DMS79 treated with DMSO at 0.1 percent for 48 hours (cell line): ENCODE results near the gene WASF3.

Experiments used
- DNase-seq: peaks from one replicate; lab custom pipeline; 2025; lab: John Stamatoyannopoulos, UW

WASF3 gene

DNA sequence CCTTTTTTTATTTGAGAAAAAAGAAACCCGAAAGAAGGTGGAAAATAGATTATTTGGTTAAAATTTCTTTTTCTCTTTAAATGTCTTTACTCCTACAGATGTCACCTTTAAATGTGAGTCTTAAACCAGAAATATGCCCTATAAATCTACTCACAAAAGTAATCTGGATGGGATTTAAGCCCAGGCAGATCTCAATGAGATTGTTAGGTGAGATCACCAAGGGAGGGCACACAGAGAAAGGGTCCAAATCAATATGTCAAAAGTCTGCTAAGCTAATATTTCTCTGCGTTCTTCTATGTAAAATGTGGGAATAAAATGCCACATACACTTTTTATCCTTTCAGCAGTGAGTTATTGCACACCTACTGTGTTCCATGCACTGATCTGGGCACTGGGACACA lies 32.9 kb downstream of the WASF3 start:
- no peak for DNase-seq

- DNase-seq, result no peak
Measured at GRCh38 chr13:26590951-26591350, 33.5 kb downstream of the WASF3 start.

DNA sequence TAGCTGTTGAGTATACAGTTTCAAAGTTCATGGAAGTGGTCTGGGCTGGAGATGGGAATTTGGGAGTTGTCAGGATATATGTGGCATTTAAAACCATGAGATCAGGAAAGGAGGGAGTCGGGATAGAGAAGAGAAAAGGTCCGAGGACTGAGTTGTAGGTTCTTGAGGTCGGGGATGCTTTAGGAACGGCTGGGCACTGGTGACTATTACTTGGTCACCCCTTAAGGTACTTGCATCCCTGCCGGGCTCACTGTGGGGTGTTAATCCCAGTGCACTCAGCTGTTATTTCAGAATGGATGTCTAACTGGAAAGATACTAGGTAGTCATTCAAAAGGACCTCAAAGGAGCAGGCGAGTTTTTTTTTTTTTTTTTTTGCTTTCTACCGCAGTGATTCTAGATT lies 34.2 kb downstream of the WASF3 start:
- DNase-seq, result no peak

GRCh38 chr13:26593661-26594060 lies 36.2 kb downstream of the WASF3 start:
- no peak for DNase-seq

DNA sequence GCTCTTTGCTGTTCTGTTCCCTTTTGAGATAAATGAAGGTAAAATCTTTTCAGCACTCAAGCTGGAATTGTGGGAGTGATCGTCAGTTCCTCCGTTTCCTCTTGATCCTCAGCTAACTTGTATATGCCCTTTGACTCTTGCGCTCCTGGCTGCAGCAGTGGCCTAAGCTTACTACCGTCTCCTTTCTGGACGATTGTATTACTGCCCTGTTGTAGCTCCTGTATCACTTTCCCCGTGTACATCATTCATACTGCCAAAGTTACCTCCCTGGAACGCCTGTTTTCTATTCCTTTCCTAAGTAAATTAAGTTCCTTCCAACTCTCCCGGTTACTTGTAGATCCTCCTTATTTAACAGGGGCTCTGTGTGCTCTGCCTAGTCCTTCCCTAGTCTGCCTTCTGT lies 36.9 kb downstream of the WASF3 start:
- DNase-seq, result no peak

- DNase-seq, result no peak
Measured at GRCh38 chr13:26596458-26596857, 39.0 kb downstream of the WASF3 start.

GRCh38 chr13:26599403-26599802 lies 41.9 kb downstream of the WASF3 start:
- no peak for DNase-seq

GRCh38 chr13:26599860-26600259 lies 42.4 kb downstream of the WASF3 start:
- no peak for DNase-seq

GRCh38 chr13:26600343-26600742 lies 42.9 kb downstream of the WASF3 start:
- no peak for DNase-seq

GRCh38 chr13:26601669-26602068 lies 44.2 kb downstream of the WASF3 start:
- DNase-seq, result no peak

DNA sequence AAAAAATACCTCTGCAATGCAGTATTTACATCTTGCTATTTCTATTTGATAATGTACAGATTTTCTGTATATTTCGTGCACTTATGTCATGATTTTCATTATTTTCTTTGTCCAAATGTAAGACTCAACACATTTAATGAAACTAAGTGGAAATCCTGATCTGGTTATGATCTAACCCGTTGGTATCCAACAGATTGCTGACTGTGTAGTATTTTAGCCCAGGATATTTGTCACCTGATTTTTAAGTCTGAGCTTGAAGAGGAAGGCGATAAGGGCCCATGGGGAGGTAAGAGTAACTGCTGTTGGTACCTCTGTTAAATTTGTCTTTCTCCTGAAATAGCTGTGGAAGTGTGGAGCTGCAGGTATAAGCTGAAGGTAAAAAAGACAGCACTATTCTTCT lies 45.3 kb downstream of the WASF3 start:
- DNase-seq, result no peak

- DNase-seq, result no peak
Measured at GRCh38 chr13:26604784-26605545, 47.5 kb downstream of the WASF3 start.

GRCh38 chr13:26605845-26606244 lies 48.4 kb downstream of the WASF3 start:
- no peak for DNase-seq

GRCh38 chr13:26606631-26607030 lies 49.1 kb downstream of the WASF3 start:
- no peak for DNase-seq

GRCh38 chr13:26614721-26615120 lies 57.2 kb downstream of the WASF3 start:
- DNase-seq, result no peak

DNA sequence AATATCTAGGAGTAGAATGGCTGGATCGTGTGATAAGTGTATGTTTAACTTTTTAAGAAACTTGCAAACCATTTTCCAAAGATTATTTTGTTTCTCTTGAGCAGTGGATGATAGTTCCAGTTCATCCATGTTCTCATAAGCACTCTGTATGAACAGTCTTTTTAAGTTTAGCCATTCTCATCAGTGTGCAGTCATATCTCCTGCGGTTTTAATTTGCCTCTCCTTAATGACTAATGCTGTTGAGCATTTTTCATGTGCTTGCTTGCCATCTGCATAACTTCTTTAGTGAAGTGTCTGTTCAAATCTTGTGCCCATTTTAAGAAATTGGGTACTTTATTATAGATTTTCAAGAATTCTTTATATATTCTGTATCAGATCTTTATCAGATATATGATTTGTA lies 58.6 kb downstream of the WASF3 start:
- DNase-seq, result no peak

- DNase-seq, result no peak
Measured at GRCh38 chr13:26618726-26619125, 61.2 kb downstream of the WASF3 start.

- DNase-seq, result no peak
Measured at GRCh38 chr13:26619358-26619757, 61.9 kb downstream of the WASF3 start.

GRCh38 chr13:26621731-26622401 lies 64.4 kb downstream of the WASF3 start:
- no peak for DNase-seq

- DNase-seq, result no peak
Measured at GRCh38 chr13:26623125-26623524, 65.6 kb downstream of the WASF3 start.

DNA sequence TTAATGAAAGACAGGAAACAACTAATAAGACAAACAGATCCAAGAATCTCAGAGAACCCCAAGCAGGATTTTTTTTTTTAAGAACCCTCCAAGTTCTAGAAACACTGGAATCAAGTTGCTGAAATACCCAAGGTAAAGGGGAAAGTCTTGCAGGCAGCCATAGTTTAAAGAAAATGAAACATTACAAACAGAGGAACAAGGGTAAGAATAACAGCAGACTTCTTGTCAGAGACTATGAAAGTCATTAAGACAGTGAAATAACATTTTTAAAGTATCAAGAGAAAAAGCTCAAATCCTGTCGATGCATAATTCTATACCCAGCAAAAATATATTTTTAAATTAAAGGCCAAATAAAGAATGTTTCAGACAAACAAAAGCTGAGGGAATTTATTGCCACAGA lies 67.1 kb downstream of the WASF3 start:
- no peak for DNase-seq

DNA sequence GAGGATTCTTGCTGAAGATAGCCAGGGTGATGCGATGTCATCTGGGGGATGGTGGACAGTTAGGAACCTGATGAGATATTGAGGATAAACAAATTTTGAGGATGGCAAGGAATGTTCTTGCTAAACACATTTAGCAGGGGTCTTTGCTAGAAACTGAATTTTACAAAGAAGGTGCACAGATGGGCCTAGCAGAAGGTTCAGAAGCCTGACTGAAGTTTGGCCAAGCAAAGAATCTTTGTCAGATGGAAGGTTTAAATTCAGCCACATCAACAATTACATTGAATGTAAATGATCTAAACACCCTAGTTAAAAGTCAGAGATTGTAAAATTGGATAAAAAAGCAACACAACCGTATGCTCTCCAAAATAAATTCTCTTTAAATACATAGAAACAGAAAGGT lies 68.8 kb downstream of the WASF3 start:
- DNase-seq, result no peak

- DNase-seq, result no peak
Measured at GRCh38 chr13:26628706-26629105, 71.2 kb downstream of the WASF3 start.
